GM19324 (cell line): ENCODE results near the gene ARG1.

Source experiments
- ATAC-seq: cut with Tn5 transposase; IDR thresholded peaks from one replicate; pipeline ENCODE4 v1.9.1; 2021; ENCODE audit warnings: mild to moderate bottlenecking, moderate library complexity; ENCODE audit not compliant: unreplicated experiment, low FRiP score

ARG1 gene

GRCh38 chr6:131575834-131576478, 2.9 kb downstream of the ARG1 start:
- ATAC-seq: no peak

- ATAC-seq: no peak
Observed at GRCh38 chr6:131581523-131581922, 8.5 kb downstream of the ARG1 start.

GRCh38 chr6:131586543-131586942, 13.5 kb downstream of the ARG1 start:
- no peak for ATAC-seq

GRCh38 chr6:131587909-131588308, 14.9 kb downstream of the ARG1 start:
- no peak for ATAC-seq

- ATAC-seq: no peak
Observed at GRCh38 chr6:131588643-131589042, 15.6 kb downstream of the ARG1 start.

GRCh38 chr6:131592935-131593334, 19.9 kb downstream of the ARG1 start:
- no peak for ATAC-seq

- no peak for ATAC-seq
Observed at GRCh38 chr6:131594074-131594473, 21.0 kb downstream of the ARG1 start.

- ATAC-seq: no peak
Observed at GRCh38 chr6:131597446-131597845, 24.4 kb downstream of the ARG1 start.

GRCh38 chr6:131600716-131601115, 27.7 kb downstream of the ARG1 start:
- no peak for ATAC-seq

GRCh38 chr6:131602781-131603312, 29.8 kb downstream of the ARG1 start:
- ATAC-seq: no peak

- ATAC-seq: no peak
Observed at GRCh38 chr6:131613296-131613925, 40.4 kb downstream of the ARG1 start.

- no peak for ATAC-seq
Observed at GRCh38 chr6:131615275-131615674, 42.2 kb downstream of the ARG1 start.

GRCh38 chr6:131627724-131628682, 55.0 kb downstream of the ARG1 start, which contains the start of gene MED23:
TSS of gene MED23 (minus strand) at chr6:131628242. CDS start at chr6:131628049, 193 bp downstream.
- ATAC-seq: peak; percentile 99

GRCh38 chr6:131628726-131629125, 55.7 kb downstream of the ARG1 start:
- no peak for ATAC-seq

GRCh38 chr6:131629651-131630050, 56.6 kb downstream of the ARG1 start:
- ATAC-seq: no peak

- no peak for ATAC-seq
Observed at GRCh38 chr6:131631625-131632289, 58.7 kb downstream of the ARG1 start.
